Spleen (tissue), 11 donors: ENCODE results near the gene PTPRU. TPM values are rescaled to one million over a fixed set of nuclear protein-coding genes. Genes with fewer than 3 reads are reported as not detected.

Source experiments
- DNase-seq: peaks from one replicate; pipeline ENCODE4 v3.0.0-alpha.2; 2020
- H3K27ac ChIP-seq, 8 donors: fragments of 200-600 bp; sonication (generic) in 7 of 8; 1 replicate in 4 of 8; 2 replicates in 4 of 8; pipeline versions ENCODE4 v1.5.0 to v1.8.0; 2016 to 2021; ENCODE audit warnings: inconsistent platforms in 4 of 8, mild to moderate bottlenecking in 4 of 8, moderate library complexity in 1 of 8
- H3K27me3 ChIP-seq, 7 donors: fragments of 200-600 bp; sonication (generic) in 6 of 7; replicated peaks in 1 of 7; 1 replicate in 4 of 7; 2 replicates in 3 of 7; pipeline versions ENCODE4 v1.5.0 to v1.8.0; 2016 to 2021; ENCODE audit warnings: inconsistent platforms in 3 of 7, mild to moderate bottlenecking in 1 of 7
- H3K36me3 ChIP-seq, 6 donors: fragments of 200-600 bp; sonication (generic) in 5 of 6; 1 replicate in 4 of 6; 2 replicates in 2 of 6; pipeline versions ENCODE4 v1.5.0 to v1.8.0; 2016 to 2021; ENCODE audit warnings: inconsistent platforms in 2 of 6
- H3K4me1 ChIP-seq, 6 donors: fragments of 200-600 bp; sonication (generic) in 5 of 6; 1 replicate in 3 of 6; 2 replicates in 3 of 6; pipeline versions ENCODE4 v1.5.0 to v1.8.0; 2016 to 2021; ENCODE audit warnings: inconsistent platforms in 3 of 6
- H3K4me3 ChIP-seq, 8 donors: fragments of 200-600 bp; sonication (generic) in 7 of 8; 1 replicate in 4 of 8; 2 replicates in 4 of 8; pipeline versions ENCODE4 v1.5.0 to v1.8.0; 2016 to 2021; ENCODE audit warnings: inconsistent platforms in 4 of 8, mild to moderate bottlenecking in 4 of 8, moderate library complexity in 2 of 8
- H3K9me3 ChIP-seq, 8 donors: fragments of 200-600 bp; sonication (generic) in 7 of 8; 1 replicate in 4 of 8; 2 replicates in 4 of 8; pipeline versions ENCODE4 v1.5.0 to v1.8.0; 2016 to 2021; ENCODE audit warnings: inconsistent platforms in 4 of 8
- CTCF ChIP-seq, 11 experiments: fragments of 200-600 bp in 7 of 11; fragments of 450-650 bp in 4 of 11; sonication (generic) in 4 of 11; IDR thresholded peaks in 8 of 11; conservative IDR thresholded peaks in 3 of 11; 1 replicate in 7 of 11; 2 replicates in 4 of 11; pipeline versions ENCODE4 v1.4.0 to v1.8.0; 2016 to 2021; ENCODE audit warnings: antibody characterized with exemption in 11 of 11, inconsistent platforms in 4 of 11, mild to moderate bottlenecking in 1 of 11
- POLR2A ChIP-seq, 3 donors: fragments of 450-650 bp; IDR thresholded peaks; one replicate each; pipeline ENCODE4 v1.5.1; 2017; ENCODE audit warnings: antibody characterized with exemption in 3 of 3, mild to moderate bottlenecking in 1 of 3
- POLR2AphosphoS5 ChIP-seq, 3 donors: sonication (generic); formaldehyde crosslinking; IDR thresholded peaks; one replicate each; pipeline ENCODE4 v1.5.1; 2017; ENCODE audit warnings: antibody characterized with exemption in 3 of 3
- WGBS, 5 donors: extraction: QIAGEN DNeasy Blood & Tissue Kit in 3 of 5; methylation state at CpG; one replicate each; pipeline versions ENCODE4 v1.1.5 to v1.1.7; 2013 to 2018; 5-methylcytosine and 5-hydroxymethylcytosine counted together
- intact Hi-C: fragments of 100-400 bp; cut with DNase I; formaldehyde crosslinking; loops from one replicate; pipeline ENCODE4 v1.15.0; 2023; ENCODE audit warnings: low total_unique reads
- polyA plus RNA-seq, 3 donors: library from polyadenylated mRNA; stranded (reverse); fragments of 200-250 nt; gene quantifications; one replicate each; pipeline ENCODE4 v1.2.1, GENCODE V29; 2013
- total RNA-seq, 7 donors: library from RNA; depleted of rRNA in 3 of 7; stranded (reverse); fragments of >200 nt in 3 of 7; fragmentation: NEBNext Ultra II Directional in 4 of 7; extraction: Animal tissue kit (Norgen Biotek cat#: 25700) in 4 of 7; gene quantifications; one replicate each; pipeline versions ENCODE4 v1.1.0 to v1.2.1, GENCODE V29; 2016 to 2021
- donor health status: healthy with polysubstance abuse.
- donor health status: DM: no; HTN: no; CAD: no; lungs with moderate emphysema.
- donor health status: DM: no; HTN: no; CAD: no.
- donor health status: Bipolar disorder and iron deficiency.
- donor health status: healthy.
- donor health status: DM: no; HTN: no; CAD: no.
- donor health status: DM: yes; HTN: yes; CAD: no.

The PTPRU gene
- total and polyA plus RNA-seq, 10 donors, result 1.00 to 10.8 (median 5.2) TPM

- no peak overlapping the region for H3K4me3 ChIP-seq
- intact Hi-C loops, result no loop called here
- no peaks in the 10 kb centered on the region for H3K4me1 ChIP-seq
- H3K36me3 ChIP-seq, result no peaks in the 10 kb centered on the region
- no peaks in the 10 kb centered on the region for H3K27me3 ChIP-seq
- no peak overlapping the region for H3K27ac ChIP-seq
- TF ChIP-seq CTCF (IDR thresholded peaks at IDR 0.05 in 8 of 11, conservative IDR thresholded peaks at IDR 0.05 in 3 of 11) (no peak), POLR2A (IDR thresholded peaks at IDR 0.05) (no peak), POLR2AphosphoS5 (IDR thresholded peaks at IDR 0.05) (no peak)
- no peak for DNase-seq
- no peaks in the 10 kb centered on the region for H3K9me3 ChIP-seq
- 77 to 100% (median 92%) methylated on average over 5 of the region's 5 CpGs for WGBS, 5 donors
Observed at GRCh38 chr1:29309621-29310020, 73.3 kb downstream of the PTPRU start.

- Histone ChIP-seq H3K36me3 (no peaks in the 10 kb centered on the region), H3K4me1 (no peaks in the 10 kb centered on the region), H3K4me3 (no peak overlapping the region), H3K9me3 (no peaks in the 10 kb centered on the region), H3K27me3 (no peaks in the 10 kb centered on the region), H3K27ac (no peak overlapping the region)
- TF ChIP-seq POLR2A (IDR thresholded peaks at IDR 0.05) (no peak), CTCF (IDR thresholded peaks at IDR 0.05 in 8 of 11, conservative IDR thresholded peaks at IDR 0.05 in 3 of 11) (no peak), POLR2AphosphoS5 (IDR thresholded peaks at IDR 0.05) (no peak)
- DNase-seq, result no peak
- intact Hi-C loops, result no loop called here
- WGBS, 5 donors, result 73 to 95% (median 85%) methylated on average over 8 to 9 of the region's 9 CpGs
Observed at GRCh38 chr1:29310616-29311180, 74.4 kb downstream of the PTPRU start.

- intact Hi-C loops, result no loop called here
- no peaks in the 10 kb centered on the region for H3K36me3 ChIP-seq
- DNase-seq, result no peak
- no peaks in the 10 kb centered on the region for H3K27me3 ChIP-seq
- WGBS, 5 donors, result 82 to 91% (median 88%) methylated on average over 13 to 16 of the region's 16 CpGs
- H3K9me3 ChIP-seq, result no peaks in the 10 kb centered on the region
- no peak overlapping the region for H3K4me3 ChIP-seq
- H3K4me1 ChIP-seq, result no peaks in the 10 kb centered on the region
- H3K27ac ChIP-seq, result no peak overlapping the region
- TF ChIP-seq POLR2AphosphoS5 (IDR thresholded peaks at IDR 0.05) (no peak), POLR2A (IDR thresholded peaks at IDR 0.05) (no peak), CTCF (IDR thresholded peaks at IDR 0.05 in 8 of 11, conservative IDR thresholded peaks at IDR 0.05 in 3 of 11) (no peak)
Observed at GRCh38 chr1:29311352-29312030, 75.2 kb downstream of the PTPRU start.
